Ecto neural progenitor cell (in vitro differentiated cells): Measurements from ENCODE around the gene TOMM22.

Source experiments
- DNase-seq: peaks from one replicate; pipeline ENCODE4 v3.0.0-alpha.2; 2018; ENCODE audit warnings: low spot score

The TOMM22 gene

GRCh38 chr22:38715176-38715764 lies 33.5 kb downstream of the TOMM22 start:
- DNase-seq, result no peak

GRCh38 chr22:38715852-38716251 lies 34.1 kb downstream of the TOMM22 start:
- DNase-seq, result no peak

GRCh38 chr22:38716271-38716670 lies 34.5 kb downstream of the TOMM22 start:
- no peak for DNase-seq

DNA sequence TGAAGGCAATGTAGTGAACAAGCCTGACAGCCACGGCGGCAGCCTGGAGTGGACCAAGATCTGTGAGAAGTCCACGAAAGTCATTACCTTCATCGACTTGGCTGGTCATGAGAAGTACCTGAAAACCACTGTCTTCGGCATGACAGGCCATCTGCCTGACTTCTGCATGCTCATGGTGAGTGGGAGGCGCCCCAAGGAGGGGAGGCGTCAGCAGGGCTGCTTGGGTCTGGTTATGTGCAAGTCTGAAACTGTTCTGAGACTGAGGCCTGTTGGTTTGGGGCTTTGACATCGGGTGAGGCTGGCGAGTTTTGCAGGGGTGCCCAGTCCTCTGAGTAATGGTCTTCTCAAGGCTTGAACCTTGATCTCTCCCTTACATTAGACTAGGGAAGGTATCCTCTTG lies 35.1 kb downstream of the TOMM22 start:
- no peak for DNase-seq

- no peak for DNase-seq
Measured at GRCh38 chr22:38717244-38717643, 35.5 kb downstream of the TOMM22 start.

GRCh38 chr22:38718414-38718813 lies 36.7 kb downstream of the TOMM22 start:
- DNase-seq, result no peak

DNA sequence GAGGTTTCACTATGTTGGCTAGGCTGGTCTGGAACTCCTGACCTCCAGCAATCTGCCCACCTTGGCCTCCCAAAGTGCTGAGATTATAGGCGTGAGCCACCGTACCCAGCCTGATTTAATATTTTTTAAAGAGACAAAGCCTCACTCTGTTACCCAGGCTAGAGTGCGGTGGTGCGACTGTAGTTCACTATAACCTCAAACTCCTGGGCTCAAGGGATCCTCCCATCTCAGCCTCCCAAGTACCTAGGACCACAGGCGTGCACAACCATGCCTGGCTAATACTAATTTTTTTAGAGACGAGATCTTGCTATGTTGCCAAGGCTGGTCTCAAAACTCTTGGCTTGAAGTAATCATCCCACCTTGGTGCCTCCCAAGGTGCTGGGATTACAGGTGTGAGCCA lies 37.4 kb downstream of the TOMM22 start:
- DNase-seq, result no peak

DNA sequence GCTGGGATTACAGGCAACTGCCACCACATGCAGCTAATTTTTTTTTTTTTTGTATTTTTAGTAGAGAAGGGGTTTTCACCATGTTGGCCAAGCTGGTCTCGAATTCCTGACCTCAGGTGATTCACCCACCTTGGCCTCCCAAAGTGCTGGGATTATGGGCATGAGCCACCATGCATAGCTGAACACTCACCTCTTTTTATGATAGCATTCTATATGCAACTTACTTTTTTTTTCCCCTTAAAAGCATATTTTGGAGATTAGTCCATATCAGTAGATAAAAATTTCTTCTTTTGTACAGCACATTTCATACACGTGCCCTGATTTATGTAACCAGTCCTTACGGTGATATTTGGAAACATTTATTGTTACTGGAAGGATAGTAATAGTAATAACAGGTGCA lies 38.6 kb downstream of the TOMM22 start:
- DNase-seq, result no peak

DNA sequence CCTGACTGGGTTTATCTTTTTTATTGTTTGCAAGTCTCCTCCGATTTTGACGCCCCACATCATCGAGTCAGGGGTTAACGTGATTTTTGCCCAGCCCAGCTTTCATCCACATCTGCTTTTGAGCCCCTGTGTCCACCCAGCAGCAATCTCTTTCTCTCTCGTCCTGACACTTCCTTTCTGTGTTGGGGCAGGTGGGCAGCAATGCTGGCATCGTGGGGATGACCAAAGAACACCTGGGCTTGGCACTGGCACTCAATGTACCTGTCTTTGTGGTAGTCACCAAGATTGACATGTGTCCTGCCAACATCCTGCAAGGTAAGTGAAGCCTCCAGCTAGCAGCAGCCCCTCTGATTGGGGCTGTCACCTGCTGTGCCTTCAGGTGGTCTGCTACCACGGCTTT lies 39.8 kb downstream of the TOMM22 start:
- no peak for DNase-seq

GRCh38 chr22:38724176-38724575 lies 42.4 kb downstream of the TOMM22 start:
- no peak for DNase-seq

- no peak for DNase-seq
Measured at GRCh38 chr22:38724926-38725571, 43.3 kb downstream of the TOMM22 start.

DNA sequence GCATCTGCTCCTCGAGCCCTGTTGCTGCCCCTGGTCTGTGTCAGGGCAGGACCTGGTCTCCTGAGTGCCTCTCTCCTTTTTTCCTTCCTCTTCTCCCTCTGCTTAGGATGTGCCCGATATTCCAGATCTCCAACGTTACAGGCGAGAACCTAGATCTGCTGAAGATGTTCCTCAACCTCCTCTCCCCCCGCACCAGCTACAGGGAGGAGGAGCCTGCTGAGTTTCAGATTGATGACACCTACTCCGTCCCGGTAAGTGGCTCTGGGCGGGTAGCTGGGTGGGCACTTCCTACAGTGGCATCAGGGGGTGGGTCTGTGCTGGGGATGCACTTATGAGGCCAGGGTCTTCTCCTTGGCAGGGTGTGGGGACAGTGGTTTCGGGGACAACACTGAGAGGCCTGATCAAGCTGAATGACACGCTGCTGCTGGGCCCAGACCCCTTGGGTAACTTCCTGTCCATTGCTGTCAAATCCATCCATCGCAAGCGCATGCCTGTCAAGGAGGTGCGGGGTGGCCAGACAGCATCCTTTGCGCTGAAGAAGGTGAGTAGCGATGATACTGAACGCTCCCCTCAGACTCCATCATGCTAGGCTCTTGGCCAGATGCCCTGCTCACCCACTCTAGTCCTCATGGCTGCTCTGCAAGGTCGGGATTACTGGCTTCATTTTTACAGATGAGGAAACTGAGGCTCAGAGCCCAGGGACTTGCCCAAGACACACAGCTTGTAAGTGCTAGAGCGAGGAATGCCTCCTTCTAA lies 44.3 kb downstream of the TOMM22 start:
- no peak for DNase-seq

GRCh38 chr22:38727123-38727522 lies 45.4 kb downstream of the TOMM22 start:
- DNase-seq, result no peak

- DNase-seq, result no peak
Measured at GRCh38 chr22:38727530-38728451, 46.0 kb downstream of the TOMM22 start.

- DNase-seq, result no peak
Measured at GRCh38 chr22:38728871-38729796, 47.4 kb downstream of the TOMM22 start.

DNA sequence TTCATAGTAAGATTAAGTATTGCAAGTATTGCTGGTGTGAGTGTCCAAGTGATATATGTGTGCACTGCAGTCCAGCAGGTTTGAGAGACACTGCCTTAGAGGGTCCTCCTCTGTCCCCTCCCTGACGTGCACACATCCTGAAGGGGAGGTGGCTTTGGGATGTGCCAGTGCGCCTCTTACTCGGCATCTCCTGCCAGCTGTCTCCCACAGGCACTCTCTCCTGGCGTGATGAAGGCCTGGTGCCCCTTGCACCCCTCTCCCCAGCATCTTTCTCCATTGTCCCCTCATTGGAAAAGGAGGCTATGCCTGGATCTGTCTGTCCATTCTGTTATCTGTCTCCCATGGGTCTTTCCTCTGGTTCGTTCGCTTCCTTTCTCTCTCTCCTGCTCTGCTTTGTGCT lies 48.2 kb downstream of the TOMM22 start:
- DNase-seq, result no peak

DNA sequence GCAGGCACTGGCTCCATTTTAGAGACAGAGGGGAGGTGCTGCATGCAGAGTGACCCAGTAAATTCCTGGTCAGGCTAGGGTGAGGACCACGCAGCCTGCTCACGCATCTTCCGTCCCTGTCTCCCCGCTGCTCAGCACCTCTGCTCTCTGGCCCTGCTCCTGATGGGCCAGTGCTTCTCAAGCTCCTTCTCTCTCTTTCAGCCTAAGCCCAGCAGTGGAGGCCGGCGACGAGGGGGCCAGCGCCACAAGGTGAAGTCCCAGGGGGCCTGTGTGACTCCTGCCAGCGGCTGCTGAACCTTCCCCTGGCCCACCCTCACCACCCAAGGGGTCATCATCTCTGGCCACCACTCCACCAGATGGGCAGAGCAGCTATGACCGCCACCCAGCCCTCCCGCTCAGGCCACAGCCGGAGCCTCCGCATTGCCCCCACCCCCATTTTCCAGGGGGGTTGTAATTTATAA lies 48.7 kb downstream of the TOMM22 start:
- no peak for DNase-seq

- no peak for DNase-seq
Measured at GRCh38 chr22:38731703-38732161, 50.0 kb downstream of the TOMM22 start.

GRCh38 chr22:38732251-38732815 lies 50.6 kb downstream of the TOMM22 start:
- no peak for DNase-seq

DNA sequence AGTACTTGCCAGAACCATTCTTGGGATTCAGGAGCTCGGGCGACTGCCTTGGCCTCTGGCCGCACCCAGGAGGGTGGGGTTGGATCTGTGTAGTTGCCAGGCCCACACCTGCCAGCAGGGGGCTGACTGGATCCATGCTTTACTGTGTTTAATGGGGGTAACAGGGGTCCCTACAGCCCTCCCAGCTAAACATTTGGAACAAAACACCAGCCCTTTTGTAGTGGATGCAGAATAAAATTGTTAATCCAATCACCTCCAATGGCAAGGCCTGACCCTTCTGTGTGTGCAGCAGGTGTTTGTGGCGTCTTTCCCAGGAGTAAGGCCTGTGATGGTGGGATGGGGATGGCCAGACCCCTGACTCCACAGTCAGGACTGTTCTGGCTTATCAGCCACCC lies 51.6 kb downstream of the TOMM22 start:
- peak; percentile 63 for DNase-seq
